HG03469 (cell line): ENCODE data around the gene CYTH3.
A peak's percentile ranks its signal among the peaks of the same experiment; 100 is the strongest.
"Not testable (repeated sequence)": the region's sequence is repeated elsewhere in the genome, so short reads cannot be mapped to it uniquely, and the experiment has no call there.

ENCODE experiments used
- ATAC-seq: cut with Tn5 transposase; IDR thresholded peaks from one replicate; pipeline ENCODE4 v1.9.1; 2021; ENCODE audit warnings: mild to moderate bottlenecking, moderate library complexity, moderate number of reproducible peaks; ENCODE audit not compliant: unreplicated experiment

The CYTH3 gene

DNA sequence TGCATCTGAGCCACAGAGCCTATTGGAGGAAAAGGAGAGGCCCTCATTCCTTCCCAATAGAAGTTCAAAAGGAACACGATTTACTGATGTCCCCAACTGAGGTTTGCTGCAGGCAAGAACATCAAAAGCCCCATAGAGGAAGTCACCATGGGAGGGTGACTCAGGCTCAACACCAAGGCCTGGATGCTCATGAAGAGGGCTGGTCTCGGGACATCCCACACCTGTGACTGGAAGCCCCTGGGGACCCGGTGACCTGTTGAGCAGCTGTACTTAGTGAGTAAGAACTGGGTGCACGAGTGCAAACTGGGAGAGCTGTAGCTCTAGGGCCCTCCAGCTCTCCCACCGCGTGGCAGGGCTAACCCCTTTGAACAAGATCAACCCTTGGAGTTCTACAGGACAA is 38.0 kb downstream of the CYTH3 start:
- ATAC-seq, result peak; percentile 58

DNA sequence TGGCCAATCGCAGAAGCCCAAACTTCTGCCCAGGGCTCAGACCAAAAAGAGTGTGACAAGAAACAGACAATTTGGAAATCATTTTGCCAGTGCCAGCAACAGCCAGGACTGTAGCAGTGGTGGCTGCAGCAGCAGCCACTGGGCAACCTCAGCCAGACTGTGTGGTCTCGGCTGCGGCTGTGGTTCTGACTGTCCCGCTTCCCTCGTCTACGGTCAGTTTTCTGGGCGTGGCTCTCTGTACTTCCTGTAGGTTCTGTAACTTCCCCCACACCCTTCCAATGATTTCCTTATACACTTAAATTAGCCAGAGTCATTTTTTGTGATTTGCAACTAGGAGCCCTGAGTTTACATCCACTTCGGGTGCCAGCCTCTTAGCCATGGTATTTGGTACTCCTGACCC is 39.9 kb downstream of the CYTH3 start:
- no peak for ATAC-seq

DNA sequence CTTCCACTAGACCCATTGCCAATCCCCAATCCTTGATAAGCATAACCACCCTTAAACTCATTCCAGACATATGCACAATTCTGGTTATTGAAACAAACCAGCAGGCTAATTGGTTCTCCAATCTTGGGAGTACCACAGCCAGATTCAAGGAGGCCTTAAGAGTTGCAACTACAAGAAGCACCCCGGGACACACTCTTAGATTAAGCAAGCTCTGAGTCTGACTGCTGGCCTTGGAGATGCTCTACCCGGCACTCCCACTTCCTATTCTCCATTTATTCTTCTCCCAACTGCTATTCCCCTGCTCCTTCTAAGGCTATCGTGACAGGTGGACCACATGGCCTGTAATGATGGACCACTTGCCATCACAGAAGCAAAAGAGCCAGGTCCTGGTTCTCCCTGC is 40.3 kb downstream of the CYTH3 start:
- no peak for ATAC-seq

- no peak for ATAC-seq
These were observed 41.2 kb downstream of the CYTH3 start for GRCh38 chr7:6231184-6231583.

DNA sequence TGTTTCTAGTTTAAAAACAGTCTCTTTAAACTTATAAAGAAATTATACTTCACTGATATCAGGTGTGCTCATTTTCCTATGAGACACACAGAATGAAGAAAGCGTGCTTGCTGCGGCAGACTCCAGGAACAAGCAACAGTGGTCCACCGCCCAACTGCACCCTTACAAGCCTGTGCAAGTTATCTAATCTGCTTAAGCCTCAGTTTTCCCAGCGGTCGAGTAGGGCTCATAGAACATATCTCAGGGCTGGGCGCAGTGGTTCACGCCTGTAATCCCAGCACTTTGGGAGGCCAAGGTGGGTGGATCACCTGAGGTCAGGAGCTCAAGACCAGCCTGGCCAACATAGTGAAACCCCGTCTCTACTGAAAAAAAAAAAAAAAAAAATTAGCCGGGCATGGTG is 43.1 kb downstream of the CYTH3 start:
- not testable (repeated sequence) for ATAC-seq

GRCh38 chr7:6228361-6229229 is 43.8 kb downstream of the CYTH3 start:
- ATAC-seq, result peak; percentile 66

DNA sequence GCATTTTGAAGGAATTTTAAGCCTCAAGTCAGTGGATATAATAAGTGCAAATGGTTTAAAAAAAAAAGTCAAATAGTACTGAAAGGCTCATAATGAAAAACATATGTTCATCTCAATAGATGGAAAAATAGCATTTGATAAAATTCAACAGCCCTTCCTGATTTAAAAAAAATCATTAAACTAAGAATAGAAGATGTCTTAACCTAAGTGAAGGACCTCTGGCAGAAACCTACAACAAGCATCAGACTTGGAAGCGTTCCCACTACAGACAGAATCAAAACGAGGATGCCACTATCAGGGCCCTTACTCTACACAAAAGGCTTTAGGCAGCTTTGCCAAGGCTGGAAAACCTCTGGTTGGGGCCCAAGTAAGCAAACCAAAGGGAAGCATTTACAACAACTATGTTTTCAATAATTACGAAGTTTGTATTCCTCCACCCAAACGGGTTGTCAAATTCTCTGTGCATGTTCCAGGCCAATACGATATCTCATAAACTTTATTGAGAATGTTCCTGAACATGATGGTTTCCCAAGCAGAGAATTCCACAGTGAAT is 45.1 kb downstream of the CYTH3 start:
- no peak for ATAC-seq

GRCh38 chr7:6226194-6226799 is 46.1 kb downstream of the CYTH3 start:
- no peak for ATAC-seq

DNA sequence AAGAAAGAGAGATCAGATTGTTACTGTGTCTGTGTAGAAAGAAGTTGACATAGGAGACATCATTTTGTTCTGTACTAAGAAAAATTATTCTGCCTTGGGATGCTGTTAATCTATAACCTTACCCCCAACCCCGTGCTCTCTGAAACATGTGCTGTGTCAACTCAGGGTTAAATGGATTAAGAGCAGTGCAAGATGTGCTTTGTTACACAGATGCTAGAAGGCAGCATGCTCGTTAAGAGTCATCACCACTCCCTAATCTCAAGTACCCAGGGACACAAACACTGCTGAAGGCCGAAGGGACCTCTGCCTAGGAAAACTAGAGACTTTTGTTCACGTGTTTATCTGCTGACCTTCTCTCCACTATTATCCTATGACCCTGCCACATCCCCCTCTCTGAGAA is 49.0 kb downstream of the CYTH3 start:
- not testable (repeated sequence) for ATAC-seq

DNA sequence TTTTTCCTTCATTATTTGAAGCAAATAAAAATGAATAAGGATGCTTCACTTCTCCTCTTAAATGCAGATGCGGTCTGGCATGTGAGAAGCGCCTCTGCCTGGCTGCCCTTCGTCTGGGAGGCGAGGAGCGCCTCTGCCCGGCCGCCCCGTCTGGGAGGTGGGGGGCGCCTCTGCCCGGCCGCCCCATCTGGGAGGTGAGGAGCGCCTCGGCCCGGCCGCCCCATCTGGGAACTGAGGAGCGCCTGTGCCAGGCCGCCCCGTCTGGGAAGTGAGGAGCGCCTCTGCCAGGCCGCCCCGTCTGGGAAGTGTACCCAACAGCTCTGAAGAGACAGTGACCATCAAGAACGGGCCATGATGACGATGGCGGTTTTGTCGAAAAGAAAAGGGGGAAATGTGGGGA is 49.4 kb downstream of the CYTH3 start:
- not testable (repeated sequence) for ATAC-seq

DNA sequence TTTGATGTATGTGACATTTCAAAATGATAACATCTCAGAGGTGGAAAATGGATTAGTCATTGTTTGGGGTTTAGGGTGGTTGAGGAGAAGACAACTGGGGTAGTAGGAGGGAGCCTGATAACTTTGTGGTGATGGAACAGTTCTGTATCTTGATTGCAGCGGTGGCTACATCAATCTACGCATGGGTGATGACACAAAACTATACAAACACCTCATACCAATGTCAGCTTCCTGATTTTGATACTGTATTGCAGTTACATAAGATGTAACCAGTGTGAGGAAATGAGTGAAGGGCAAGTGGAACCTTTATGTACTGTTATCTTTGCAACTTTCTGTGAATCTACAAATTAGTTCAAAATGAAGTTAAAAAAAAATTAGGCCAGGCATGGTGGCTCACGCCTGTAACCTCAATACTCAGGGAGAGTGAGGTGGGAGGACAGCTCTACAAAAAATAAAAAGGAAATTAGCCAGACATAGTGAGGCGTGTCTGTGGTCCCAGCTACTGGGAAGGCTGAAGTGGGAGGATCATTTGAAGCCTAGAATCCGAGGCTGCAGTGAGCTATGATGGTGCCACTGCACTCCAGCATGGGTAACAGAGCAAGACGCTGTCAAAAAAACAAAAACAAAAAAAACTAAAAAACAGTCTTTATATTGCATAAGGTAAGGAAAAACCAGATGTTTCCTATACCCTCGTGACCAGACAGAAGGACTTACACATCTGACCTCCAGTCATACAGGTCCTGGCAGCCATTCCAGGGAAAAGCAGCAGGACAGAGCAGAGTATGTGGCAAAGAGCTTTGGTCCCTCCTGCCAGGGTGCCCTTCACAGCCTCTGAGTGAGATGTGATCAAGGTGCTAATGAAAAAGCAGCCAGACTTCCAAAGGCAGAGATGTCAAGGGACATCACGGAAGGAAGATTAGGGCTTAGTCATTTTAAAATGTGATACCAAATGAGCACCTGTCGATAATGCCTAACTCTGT is 50.8 kb downstream of the CYTH3 start:
- no peak for ATAC-seq

GRCh38 chr7:6218329-6218728 is 54.1 kb downstream of the CYTH3 start:
- no peak for ATAC-seq

DNA sequence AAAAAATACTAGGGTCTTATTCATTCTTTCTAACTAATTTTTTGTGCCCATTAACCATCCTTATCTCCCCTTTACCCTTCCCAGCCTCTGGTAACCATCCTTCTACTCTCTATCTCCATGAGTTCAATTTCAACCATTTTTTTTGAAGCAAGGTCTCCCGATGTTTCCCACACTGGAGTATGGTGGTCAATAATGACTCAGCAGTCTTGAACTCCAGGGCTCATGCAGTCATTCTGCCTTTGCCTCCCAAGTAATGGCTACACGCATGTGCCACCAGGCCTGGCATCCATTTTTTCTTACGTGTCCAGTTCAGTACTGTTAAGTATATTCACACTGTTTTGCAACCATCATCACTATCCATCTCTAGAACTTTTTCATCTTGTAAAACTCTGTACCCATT is 60.4 kb downstream of the CYTH3 start:
- no peak for ATAC-seq

DNA sequence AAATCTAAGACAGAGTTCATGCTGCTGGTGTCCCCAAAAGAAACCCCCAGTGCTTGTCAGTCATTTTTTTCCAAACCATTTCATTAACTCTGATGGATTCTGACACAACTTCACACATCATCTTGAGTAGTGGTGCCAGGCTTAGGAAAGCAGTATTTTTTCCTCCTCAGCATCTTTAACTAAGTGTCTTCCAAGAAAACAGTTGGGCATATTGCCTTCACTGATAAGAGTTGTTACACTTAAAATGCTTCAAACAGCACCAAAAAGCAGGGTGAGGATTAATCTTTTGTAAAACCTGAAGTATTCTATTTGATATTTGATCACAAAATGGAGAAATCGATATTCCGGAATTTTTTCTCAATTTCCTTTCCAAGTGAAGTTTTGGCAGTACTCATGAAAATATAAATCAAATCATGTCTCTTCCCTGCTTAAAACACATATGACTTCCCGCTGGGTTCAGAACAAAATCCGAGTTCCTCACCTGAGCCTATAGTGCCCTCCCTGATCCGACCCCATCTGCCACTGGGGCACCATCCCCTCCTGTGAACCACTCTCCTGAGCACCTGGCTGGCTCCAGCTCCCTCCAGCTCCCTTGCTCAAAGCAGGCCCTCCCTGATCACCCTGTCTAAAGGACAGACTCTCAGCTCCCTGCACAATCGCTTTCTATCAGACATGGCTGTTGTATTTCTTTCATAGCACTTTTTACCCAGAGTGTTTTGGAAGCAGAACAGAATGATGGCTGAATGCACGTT is 61.6 kb downstream of the CYTH3 start:
- no peak for ATAC-seq

DNA sequence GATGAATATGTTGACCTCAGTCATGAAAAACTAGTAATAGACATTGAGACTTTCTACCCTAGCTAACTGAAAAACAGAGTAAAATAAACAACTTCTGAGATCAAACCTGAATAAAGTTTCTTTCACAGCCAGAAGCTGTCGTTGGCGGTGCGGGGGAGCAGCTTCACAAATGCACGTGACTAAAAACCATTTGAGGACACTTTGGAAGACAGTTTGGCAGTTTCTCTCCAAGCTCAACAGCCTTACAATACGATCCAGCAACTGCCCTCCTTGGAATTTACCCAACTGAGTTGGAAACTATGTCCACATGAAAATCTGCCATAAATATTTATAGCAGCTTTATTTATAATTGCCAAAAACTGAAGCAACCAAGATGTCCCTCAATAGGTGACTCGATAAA is 63.1 kb downstream of the CYTH3 start:
- no peak for ATAC-seq

DNA sequence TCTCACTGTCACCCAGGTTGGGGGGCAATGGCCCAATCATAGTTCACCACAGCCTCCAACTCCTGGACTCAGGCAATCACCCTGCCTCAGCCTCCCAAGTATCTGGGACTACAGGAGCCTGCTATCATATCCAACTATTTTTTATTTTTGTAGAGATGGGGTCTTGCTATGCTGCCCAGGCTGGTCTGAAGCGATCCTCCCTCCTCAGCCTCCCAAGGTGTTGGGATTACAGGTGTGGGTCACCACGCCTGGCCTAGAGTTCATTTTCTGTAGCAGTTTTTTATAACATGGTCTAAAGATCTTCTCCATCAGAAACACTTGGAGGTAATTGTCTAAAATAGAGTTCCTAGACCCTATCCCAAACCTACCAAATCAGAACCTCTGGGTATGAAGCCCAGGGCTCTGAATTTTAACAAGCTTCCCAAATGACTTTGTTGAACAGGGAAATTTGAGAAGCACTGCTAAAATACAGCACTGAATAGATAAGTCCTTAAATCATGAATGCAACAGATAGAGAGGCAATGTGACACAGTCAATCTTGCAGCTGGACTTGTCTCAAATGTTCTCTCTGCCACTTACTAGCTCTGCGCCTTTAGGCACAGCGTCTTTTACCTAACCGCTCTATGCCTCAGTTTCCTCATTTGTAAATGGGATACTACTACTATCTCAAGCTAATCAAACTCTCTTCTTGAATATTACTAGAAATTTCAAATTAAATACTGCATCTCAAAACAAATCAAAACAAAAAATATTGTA is 63.7 kb downstream of the CYTH3 start:
- no peak for ATAC-seq

DNA sequence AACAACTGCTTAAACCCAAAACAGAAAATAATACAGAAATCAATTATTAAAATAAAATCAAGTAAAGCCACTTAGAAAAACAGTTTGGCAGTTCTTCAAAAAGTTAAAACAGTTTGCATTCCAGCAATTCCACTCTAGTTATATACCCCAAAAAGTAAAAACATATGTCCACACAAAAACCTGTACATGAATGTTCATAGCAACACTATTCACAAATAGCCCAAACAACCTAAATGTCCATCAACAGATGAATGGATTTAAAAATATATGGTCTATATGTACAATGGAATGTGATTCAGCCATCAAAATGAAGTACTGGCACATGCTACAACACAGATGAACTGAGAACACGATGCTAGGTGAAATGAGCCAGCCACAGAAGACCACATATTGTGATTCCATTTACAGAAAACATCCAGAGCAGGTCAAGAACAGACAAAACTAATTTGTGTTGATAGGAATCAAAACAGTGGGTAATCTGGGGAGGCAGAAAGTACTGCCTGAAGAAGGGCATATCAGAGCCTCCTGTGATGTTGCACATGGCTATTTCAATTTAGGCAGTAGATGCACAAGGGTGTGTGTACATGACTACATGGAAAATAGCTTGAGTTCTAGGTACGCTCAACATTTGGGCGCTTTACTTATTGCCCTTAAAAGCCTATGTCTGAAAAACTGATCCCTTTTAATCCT is 66.3 kb downstream of the CYTH3 start:
- no peak for ATAC-seq

GRCh38 chr7:6203381-6203780 is 69.0 kb downstream of the CYTH3 start:
- no peak for ATAC-seq

- no peak for ATAC-seq
These were observed 70.3 kb downstream of the CYTH3 start for GRCh38 chr7:6202117-6202516.
